UCSD-AML1 (cell line): ENCODE measurements around the gene CGB2.
"Not testable (repeated sequence)": the region's sequence is repeated elsewhere in the genome, so short reads cannot be mapped to it uniquely, and the experiment has no call there.

ENCODE experiments used
- DNase-seq: peaks from one replicate; lab custom pipeline; 2025; ENCODE audit not compliant: unreplicated experiment; lab: John Stamatoyannopoulos, UW

CGB2 gene

DNA sequence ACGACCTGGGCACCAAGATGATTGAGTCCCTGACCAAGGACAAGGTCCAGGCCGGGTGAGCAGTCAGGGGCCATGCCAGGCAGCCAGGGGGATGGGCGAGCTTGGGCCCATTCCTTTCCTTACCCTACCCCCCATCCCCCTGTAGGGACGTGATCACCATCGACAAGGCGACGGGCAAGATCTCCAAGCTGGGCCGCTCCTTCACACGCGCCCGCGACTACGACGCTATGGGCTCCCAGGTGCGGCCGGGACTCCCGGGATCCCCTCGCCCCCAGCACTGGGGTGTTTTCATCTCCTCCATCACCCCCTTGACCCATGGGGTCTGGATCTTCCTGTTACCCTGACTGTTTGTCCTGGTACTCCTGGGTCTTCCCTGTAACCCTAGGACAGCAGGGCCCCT, 21.9 kb upstream of the CGB2 start:
- no peak for DNase-seq

DNA sequence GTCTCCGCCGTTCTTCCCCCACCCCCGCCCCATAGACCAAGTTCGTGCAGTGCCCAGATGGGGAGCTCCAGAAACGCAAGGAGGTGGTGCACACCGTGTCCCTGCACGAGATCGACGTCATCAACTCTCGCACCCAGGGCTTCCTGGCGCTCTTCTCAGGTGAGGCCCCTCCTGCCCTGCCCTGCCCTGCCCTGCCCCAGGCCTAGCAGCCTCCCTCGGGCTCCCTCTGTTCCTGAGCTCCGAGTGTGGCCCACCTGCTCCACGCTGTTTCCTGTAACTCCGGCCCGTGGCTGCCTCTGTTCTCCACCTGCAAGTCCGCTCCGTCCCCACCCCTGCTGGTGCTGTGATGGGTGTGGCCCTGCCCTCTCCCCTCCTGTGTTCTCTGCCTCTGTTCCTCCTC, 21.2 kb upstream of the CGB2 start:
- no peak for DNase-seq

DNA sequence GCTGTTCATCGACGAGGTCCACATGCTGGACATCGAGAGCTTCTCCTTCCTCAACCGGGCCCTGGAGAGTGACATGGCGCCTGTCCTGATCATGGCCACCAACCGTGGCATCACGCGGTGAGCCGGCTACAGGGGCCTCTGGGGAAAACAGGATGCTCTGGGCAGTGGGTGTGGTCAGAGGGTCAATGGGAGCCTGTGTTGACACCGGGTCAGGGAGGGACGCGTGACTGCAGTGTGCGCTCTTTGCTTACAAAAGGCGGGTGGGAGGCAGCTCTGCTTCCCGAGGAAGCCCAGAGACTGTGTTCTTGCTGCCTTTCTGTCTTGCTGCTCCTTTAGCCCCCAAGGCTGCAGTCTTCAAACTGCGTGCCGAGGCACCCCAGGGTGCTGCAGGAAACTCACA, 20.5 kb upstream of the CGB2 start:
- no peak for DNase-seq

DNA sequence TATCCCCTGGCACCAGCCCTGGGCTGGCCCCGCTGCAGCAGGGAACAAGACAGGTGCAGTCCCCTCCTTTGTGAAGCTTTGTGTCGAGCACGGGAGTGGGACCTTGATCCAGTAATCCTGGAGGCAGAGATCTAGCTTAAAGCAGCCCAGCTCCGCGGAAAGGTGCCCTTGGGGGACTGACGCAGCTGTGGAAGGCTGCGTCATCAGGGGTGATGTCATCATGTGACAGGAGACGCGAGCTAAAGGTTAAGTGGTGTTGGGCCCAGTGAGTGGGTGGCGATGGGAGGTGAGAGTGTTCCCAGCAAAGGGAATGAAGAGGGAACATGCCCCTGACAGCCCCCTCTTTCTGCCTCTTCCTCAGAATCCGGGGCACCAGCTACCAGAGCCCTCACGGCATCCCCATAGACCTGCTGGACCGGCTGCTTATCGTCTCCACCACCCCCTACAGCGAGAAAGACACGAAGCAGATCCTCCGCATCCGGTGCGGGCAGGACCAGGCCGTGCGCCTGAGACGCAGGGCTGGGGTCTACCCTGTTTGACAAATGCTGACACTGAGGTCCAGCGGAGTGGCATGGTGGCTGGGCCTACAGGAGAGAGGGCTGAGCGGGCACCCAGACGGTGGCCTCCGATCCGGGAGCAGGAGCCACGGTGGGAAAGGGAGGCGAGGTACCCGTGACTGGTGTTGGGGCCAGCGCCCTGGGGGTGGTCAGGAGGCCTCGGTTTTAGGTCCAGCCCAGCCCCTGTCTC, 17.4 kb upstream of the CGB2 start:
- DNase-seq: no peak

DNA sequence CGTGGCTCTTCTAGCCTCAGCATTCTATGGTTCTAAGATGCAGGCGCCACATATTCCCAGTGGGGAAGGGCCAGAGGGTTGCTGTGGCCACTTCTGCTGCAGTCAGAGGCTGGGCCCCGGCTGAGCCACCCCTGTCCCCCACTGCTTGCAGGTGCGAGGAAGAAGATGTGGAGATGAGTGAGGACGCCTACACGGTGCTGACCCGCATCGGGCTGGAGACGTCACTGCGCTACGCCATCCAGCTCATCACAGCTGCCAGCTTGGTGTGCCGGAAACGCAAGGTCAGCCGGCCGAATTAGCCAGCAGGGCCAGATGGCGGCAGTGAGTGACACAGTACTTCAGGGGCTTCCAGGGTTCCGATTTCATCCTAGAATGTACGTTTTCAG, 16.8 kb upstream of the CGB2 start:
- DNase-seq: no peak

DNA sequence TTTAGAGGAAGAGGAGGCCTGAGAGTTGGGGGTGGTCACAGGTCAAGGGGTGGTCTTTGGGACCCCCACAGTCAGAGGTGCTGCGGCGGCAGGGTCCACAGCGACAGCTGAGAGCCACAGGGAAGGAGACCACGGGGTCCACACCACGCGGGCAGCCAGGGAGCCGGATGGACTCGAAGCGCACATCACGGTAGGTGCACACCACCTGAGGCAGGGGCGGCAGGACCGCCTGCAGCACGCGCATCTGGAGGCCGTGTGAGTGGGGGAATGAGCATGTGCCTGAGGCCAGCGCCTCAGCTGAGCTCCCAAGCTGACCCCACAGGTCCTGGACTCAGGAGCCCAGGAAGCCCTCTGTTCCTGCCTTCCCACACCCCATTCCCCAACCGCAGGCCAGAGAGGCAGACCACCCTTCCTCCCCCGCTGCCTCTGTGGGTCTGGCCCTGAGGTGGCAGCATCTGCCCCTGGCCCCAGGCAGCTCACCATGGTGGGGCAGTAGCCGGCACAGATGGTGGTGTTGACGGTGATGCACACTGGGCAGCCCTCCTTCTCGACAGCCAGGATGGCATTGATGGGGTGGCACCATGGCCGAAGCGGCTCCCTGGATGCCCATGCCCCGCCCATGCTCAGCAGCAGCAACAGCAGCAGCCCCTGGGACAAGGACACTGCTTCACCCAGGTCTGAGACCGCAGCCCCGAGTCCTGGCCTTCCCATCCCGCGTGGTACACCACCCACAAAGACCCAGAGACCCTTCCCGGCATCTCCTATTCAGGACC, 15.4 kb upstream of the CGB2 start:
- no peak for DNase-seq

DNA sequence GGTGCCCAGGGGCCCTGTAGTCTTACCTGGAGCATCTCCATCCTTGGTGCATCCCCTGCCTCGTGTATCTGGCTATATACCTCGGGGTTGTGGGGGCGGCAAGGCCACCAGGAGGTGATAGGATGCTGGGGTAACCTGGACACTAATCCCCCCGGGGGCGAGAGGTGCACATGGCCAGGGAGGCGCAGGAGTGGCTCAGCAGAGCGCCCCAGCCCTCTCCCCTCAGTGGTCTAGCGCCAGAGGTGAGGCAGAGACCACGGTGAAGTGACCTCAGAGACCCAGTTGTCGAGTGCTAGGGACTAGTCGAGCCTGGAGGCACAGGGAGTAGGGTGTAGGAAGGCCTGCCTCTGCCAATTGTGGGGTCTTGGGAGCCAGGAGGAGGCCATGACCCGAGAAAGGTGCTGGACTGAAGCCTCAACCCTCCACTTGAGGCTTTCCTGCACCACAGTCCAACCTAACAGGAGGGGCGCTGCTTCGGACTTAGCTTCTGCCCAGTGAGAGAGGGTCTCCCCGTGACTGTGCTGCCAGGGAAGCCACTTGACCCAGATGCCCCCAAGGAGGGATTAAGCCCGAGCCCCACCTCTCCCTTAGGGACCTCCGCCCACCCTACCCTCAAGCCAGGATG, 14.5 kb upstream of the CGB2 start, which contains the start of gene LHB:
Gene LHB (minus strand): TSS at position 51 of the 625 bp plus-strand sequence. CDS start 10 bp downstream, at position 41.
- DNase-seq: no peak

DNA sequence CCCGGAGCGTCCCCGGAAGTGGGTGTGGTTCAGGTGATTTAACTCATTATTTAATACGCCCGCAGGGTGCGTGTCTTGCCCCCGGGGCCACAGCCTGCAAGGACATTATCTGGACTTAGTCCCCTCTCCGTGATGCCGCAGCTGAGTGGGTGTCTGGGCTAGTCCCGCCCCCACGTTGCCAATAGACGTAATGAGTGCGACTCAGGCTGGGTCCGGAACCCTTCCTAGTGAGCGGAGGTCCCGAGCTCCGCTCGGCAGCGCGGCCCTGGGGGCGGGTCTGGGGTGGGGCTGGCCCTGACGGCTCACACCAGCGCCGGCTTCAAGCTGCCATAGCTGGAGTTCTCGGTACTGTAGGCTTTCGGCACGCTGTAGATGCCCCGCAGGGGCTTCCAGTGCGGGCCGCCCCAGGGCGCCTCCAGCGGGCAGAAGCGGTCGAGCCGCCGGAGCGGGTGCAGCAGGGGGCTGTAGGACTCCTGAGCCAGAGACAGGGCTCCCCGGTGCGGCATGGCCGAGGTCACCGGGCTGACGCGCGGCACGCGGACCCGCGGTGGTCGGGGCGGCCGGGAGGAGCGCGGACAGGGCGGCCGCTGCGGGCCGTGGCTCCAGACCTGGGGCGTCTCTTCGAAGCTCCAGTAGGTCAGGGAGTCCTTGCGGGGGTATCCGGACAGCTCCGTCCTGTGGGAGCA, 13.9 kb upstream of the CGB2 start:
- DNase-seq: no peak

DNA sequence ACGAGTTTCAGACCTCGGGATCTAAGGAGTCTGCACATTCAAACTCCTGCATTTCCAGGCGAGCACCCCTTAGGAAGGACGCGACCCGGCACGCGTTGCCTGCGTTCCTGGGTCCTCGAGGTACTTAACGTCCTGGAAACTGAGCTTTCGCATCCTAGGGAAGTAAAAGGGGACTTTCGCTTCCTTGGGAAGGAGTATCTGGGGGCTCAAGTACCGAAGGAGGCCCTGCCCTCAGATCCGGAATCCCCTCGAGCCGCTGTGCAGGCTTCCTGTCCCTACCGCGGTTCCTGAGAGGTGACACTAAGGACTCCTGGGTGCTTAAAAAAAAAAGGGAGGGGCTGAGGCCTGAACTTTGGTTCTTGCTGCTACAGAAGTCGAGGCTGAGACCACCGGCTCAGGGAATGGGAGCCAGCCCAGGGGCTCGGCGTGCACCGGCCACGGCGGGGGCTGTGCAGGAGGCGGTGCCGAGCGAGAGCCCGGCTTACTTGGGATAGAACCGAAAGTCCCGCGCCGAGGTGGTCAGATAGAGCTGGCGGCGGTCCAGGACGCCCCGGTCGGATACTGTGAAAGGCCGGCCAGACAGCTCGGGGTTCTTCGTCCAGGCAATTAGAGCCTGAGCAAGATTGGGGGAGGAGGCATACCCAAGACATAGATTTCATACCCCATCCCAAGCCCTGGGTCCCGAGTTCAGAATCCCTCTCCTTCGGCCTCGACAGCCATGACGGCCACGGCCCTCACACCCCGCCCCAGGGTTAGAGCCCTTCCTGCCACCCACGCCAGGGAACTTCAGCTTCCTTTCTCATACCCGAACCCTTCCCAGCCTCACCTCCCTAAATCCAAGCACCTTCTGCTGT, 13.1 kb upstream of the CGB2 start:
- DNase-seq: not testable (repeated sequence)

DNA sequence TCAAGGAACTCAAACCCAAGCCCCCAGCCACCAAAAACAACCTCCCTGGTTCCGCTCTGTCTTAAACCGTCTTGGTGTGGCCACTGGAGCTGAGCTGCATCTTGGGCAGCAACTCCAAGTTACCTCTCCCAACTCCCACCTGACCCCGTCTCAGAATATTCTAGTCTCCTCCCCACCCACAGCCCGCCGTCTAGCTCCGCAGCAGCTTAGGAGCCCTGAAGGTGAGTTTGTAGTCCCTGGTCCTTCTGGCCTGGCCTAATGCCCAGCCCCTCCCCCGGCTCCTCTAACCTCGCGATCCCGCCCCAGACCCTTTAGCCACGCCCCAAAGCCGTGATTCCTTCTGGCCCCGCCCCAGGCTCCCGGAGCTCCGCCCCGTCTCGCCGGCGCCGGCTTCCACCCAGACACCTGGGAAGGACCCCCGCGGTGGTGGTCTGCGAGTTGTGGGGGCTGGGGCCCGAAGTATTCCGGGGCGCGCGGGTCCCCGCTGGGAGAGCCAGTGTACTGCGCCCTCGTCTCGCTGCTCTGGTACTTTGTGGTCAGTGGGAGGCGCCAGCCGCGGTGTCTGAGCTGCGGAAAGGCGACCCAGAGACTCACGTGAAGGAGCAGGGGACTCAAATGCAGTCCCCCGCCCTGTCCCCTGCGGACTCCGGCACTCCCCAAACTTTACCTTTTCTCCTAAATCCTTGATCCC, 12.3 kb upstream of the CGB2 start:
- DNase-seq: peak; percentile 39

DNA sequence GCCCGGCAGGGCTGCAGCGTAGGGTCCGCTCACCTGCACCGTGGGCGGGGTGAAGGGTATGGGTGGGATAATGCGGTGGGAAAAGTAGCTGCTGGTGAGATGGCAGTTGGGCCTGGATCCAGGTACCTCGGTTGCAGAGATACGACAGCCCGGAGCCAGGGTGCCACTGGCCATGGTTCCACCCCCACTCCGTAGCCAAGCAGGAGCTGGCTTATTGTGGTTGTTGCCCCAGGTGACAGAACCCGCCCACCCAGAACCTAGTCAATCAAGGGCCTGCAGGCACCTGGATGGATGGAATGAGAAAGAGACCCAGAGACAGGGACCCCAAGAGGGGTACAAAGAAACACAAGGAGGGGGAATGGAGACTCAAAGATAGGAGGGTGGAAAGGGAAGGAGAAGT, 11.3 kb upstream of the CGB2 start:
- DNase-seq: no peak

DNA sequence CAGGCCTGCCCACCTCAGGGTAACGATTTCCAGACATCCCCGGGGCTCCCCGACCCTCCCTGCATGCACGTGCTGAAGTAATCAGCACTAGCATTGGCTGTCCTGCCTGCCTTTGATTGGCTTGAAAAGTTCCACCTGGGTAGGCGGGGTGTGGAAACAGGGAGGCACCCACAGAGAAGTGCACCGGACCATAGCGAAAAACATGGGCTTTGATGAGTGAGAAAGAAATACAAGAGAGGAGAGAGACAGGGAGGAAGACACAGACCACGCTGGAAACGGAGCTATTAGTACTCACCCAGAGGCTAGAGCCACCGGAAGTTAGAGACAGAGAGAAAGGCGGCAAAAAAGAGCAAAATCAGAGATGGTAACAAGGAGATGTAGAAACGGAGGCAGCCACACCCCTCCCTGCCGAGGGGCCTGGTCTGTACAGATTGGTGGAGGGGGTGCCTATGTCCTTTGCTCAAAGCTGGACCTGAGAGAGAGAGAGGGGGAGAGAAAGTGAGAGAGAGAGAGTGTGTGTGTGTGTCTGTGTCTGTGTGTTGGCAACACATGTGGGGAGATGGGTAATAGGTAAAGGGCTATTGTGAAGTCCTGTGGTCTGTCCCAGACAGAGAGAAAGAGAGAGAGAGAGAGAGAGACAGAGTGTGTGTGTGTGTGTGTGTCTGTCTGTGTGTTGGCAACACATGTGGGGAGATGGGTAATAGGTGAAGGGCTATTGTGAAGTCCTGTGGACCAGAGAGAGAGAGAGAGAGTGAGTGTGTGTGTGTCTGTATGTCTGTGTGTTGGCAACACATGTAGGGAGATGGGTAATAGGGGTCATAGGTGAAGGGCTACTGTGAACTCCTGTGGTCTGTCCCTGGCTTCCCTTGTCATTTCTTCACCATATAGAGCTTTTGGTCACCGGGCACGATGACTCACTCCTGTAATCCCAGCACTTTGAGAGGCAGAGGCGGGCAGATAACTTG, 10.5 kb upstream of the CGB2 start:
- DNase-seq: no peak

DNA sequence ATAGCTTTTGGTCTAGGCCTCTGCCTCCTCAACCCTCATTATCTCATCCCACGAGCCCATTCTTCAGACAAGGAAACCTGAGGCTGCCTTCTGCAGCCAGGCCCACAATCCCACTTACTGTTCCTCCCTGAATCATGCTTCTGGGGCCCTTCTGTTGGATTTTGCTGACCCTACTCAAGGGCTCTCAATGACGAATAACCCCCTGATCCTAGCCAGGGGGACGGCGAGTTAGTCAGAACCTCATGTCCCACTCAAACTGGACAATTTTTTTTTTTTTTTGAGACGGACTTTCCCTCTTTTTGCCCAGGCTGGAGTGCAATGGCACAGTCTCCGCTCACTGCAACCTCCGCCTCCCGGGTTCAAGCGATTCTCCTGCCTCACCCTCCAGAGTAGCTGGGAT, 9.6 kb upstream of the CGB2 start:
- no peak for DNase-seq

DNA sequence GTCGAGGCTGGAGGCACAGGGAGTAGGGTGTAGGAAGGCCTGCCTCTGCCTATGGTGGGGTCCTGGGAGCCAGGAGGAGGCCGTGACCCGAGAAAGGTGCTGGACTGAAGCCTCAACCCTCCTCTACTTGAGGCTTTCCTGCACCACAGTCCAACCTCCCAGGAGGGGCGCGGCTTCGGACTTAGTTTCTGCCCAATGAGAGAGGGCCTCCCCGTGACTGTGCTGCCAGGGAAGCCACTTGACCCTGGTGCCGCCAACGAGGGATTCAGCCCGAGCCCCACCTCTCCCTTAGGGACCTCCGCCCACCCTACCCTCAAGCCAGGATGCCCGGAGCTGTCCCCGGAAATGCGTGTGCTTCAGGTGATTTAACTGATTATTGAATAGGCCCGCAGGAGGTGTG, 7.5 kb upstream of the CGB2 start, which contains the start of gene CGB3:
Gene CGB3 (minus strand): TSS at position 101 of the 400 bp plus-strand sequence. CDS start 362 bp downstream, outside the sequence.
- not testable (repeated sequence) for DNase-seq

DNA sequence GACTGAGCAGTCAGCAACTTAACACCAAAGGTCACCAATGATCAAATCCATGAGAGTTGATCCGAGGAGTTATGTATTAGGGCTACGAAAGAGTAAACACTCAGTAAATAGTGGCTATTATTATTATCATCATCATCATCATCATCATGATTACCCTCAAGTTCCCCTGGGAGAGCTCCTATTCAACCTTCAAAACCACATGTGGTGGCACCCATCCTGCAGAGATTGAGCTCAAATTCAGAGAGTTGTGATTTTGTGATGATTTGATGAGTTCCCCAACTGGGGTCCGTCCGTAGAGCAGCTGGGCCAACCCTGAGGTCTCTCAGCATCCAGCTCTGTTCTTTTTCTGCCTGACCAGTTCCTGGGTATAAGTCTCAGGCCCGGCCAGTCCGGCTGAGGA, 6.6 kb upstream of the CGB2 start:
- not testable (repeated sequence) for DNase-seq

DNA sequence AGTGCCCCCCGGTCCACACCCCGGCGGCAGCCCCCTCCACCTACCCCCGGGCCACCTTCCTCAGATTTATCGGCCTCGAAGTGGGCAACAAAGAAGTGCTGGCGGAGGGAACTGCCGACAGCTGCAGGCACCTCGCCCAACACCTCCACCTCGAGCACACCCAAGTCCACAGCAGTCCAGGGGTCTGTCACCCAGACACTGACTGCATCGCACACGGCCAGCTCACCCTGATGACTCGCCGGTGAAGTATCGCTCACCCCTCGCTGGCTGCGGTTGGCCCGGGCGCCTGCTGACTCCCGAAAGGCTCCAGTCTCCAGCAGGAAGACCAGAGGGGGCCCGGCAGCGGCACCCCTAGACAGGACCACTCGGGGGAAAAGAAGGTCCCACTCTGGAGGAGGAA, 6.1 kb upstream of the CGB2 start:
- DNase-seq: not testable (repeated sequence)

DNA sequence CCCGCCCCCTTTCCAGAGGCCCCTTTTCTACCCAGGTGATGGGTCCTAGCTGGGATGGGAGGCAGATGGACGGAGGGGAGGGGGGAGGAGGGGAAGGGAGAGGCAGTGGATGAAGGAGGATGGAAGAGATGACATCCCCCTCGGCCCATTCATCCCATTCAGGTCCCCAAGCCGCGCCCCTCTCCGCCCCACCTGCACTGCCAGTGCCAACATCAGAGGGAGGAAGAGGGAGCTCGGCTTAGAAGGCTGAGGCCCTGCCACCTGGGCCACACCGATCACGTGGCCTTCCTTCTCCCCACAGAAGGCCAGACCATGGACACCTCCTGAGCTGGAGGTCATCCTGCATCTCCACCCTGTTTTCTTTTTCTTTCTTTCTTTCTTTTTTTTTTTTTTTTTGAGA, 3.0 kb upstream of the CGB2 start:
- DNase-seq: not testable (repeated sequence)

DNA sequence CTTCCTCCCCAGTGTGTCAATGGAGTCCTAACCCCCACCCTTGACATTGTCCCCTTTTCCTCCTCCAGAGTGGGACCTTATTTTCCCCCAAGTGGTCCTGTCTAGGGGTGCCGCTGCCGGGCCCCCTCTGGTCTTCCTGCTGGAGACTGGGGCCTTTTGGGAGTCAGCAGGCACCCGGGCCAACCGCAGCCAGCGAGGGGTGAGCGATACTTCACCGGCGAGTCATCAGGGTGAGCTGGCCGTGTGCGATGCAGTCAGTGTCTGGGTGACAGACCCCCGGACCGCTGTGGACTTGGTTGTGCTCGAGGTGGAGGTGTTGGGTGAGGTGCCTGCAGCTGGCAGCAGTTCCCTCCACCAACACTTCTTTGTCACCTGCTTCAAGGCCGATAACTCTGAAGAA, 1.9 kb upstream of the CGB2 start:
- DNase-seq: not testable (repeated sequence)

DNA sequence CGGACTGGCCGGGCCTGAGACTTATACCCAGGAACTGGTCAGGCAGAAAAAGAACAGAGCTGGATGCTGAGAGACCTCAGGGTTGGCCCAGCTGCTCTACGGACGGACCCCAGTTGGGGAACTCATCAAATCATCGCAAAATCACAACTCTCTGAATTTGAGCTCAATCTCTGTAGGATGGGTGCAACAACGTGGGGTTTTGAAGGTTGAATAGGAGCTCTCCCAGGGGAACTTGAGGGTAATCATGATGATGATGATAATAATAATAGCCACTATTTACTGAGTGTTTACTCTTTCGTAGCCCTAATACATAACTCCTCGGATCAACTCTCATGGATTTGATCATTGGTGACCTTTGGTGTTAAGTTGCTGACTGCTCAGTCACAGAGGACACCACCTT, 1.4 kb upstream of the CGB2 start:
- DNase-seq: not testable (repeated sequence)
